CD4-positive, alpha-beta T cell treated with Interleukin-17A for 1 hour (primary cell): ENCODE measurements around the gene SCAF1.

Experiments
- DNase-seq: peaks from one replicate; pipeline ENCODE4 v3.0.0-alpha.2; 2020

SCAF1 gene

GRCh38 chr19:49645592-49645991 is 3.6 kb downstream of the SCAF1 start:
- no peak for DNase-seq

GRCh38 chr19:49645995-49646394 is 4.0 kb downstream of the SCAF1 start:
- no peak for DNase-seq

- no peak for DNase-seq
Observed at GRCh38 chr19:49646586-49646985, 4.6 kb downstream of the SCAF1 start.

GRCh38 chr19:49651029-49651819 is 9.2 kb downstream of the SCAF1 start:
- no peak for DNase-seq

GRCh38 chr19:49651820-49652550 is 10.0 kb downstream of the SCAF1 start:
- DNase-seq, result no peak

GRCh38 chr19:49652551-49653465 is 10.8 kb downstream of the SCAF1 start:
- DNase-seq, result no peak

GRCh38 chr19:49653466-49653806 is 11.4 kb downstream of the SCAF1 start:
- no peak for DNase-seq

GRCh38 chr19:49654581-49654980 is 12.6 kb downstream of the SCAF1 start:
- no peak for DNase-seq

GRCh38 chr19:49655570-49656455 is 13.8 kb downstream of the SCAF1 start:
- DNase-seq, result no peak

GRCh38 chr19:49656456-49657109 is 14.6 kb downstream of the SCAF1 start:
- DNase-seq, result no peak

GRCh38 chr19:49657493-49658138 is 15.6 kb downstream of the SCAF1 start:
- no peak for DNase-seq

- DNase-seq, result no peak
Observed at GRCh38 chr19:49658139-49658517, 16.1 kb downstream of the SCAF1 start.

- DNase-seq, result no peak
Observed at GRCh38 chr19:49658566-49659442, 16.8 kb downstream of the SCAF1 start.

GRCh38 chr19:49660338-49660961 is 18.4 kb downstream of the SCAF1 start:
- no peak for DNase-seq

- DNase-seq, result no peak
Observed at GRCh38 chr19:49662011-49662410, 20.0 kb downstream of the SCAF1 start.

- DNase-seq, result no peak
Observed at GRCh38 chr19:49663224-49663623, 21.2 kb downstream of the SCAF1 start.

GRCh38 chr19:49664171-49665035 is 22.4 kb downstream of the SCAF1 start:
- DNase-seq, result peak; percentile 91

GRCh38 chr19:49665036-49665350 is 23.0 kb downstream of the SCAF1 start:
- no peak for DNase-seq
